HG02852 (cell line): ENCODE results near the gene COL6A1.

Experiments used
- ATAC-seq: cut with Tn5 transposase; IDR thresholded peaks from one replicate; pipeline ENCODE4 v1.9.1; 2021; ENCODE audit warnings: mild to moderate bottlenecking, moderate library complexity; ENCODE audit not compliant: unreplicated experiment

Gene COL6A1

GRCh38 chr21:45993210-45994085, 11.9 kb downstream of the COL6A1 start:
- ATAC-seq = no peak

DNA sequence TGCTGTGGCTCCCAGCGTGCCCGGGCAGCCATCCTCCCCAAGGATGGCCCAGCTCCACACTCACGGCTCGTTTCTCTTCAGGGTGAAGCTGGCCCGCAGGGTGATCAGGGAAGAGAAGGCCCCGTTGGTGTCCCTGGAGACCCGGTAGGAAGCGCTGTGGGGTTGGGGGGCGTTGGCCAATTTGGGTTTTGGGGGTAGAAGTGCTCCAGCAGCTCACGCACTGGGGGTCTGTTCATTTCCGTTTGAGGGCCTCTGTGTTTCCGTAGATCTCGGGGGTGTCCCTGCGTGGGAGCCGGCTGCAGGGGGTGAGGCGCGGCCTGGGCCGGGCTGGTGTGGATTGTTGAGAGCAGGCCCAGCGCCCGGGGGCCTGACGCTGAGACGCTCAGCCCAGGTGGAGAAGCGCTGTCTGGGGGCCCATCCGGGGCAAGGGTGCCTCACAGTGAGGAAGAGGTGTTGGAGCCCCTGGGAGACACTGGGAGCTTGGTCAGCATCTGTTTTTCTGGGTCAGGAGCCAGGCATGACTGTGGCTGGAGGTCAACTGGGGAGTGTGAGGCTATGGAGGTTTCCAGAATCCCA, 12.6 kb downstream of the COL6A1 start:
- ATAC-seq = no peak

DNA sequence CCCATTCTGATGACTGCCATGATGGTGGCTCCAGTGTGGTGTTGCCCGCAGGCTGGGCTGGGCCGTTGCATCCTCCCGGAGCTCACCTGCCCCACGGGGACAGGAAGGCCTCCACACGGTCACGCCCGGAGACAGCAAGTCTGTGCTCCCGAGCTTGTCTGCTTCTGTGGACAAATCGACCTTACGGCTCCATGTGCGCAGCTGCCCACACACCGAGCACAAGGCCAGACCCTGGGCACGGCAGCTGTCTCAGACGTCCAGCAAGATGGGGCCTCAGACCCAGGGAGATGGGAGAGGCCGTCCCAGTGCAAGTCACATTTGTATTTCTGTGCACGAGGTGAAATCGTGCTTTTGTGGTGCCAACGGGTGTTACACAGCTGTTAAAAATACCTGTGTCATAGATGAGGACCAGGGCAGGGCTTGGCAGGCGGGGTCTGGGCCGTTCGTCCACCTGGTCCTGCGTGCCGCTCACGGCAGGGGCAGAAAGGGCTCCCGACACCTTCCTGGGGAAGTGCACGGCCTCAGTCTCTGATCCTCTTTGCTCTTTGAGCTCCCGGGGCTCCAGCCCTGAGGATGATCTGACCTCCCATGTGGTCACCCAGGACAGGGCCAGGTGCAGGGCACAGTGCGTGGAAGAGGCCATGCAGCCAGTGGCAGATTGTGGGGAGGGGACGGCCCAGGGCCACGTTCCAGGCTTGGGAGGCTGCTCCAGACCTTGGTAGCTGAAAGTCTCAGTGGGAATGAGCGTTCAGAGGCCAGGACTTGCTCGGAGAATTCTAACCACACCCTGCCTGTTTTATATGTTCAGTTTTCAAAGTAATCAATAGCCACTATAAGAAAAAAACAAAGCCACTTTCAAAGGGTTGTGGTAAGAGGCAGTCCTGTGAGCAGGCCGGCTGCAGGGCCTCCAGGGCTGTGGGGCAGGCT, 13.5 kb downstream of the COL6A1 start:
- ATAC-seq = no peak

- ATAC-seq = no peak
Observed at GRCh38 chr21:45995686-45996179, 14.2 kb downstream of the COL6A1 start.

DNA sequence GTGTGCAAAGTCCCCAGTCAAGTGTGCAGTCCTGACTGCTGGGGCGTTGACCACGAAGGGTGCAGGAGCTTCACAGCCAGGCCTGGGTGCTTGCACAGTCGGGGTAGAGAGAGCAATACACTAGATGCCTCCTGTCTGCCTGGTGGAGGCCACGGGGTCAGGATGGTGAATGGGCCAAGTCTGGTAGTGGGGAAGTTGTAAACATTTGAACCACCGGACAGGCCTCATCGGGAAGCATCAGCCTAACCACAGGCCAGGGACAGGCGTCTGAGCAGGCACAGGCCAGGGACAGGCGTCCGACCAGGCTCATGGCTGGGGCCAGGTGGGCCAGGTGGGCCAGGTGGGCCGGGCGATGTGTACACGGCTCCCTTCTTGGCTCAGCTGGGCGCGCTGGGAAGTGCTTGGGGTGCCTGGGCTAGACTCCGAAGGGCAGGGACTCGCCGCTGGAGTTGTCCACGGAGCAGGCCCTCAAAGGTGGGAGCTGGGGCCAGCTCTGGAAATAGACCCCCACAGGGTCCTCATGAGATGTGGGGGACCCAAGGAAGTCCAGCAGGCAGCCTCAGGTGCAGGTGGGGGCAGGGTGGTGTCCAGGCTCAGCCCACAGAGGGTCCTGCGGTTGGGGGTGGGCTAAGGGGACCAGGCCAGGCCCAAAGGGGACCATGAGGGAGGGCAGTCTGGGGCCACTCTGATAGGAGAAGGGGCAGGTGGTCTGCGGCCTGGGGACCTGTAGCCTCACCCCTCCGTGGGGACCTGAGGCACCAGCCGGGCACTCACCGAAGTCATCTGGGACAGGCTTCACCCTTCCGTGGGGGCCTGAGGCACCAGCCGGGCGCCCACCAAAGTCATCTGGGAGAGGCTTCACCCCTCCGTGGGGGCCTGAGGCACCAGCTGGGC, 15.0 kb downstream of the COL6A1 start:
- no peak for ATAC-seq

GRCh38 chr21:45997205-45997494, 15.6 kb downstream of the COL6A1 start:
- no peak for ATAC-seq

DNA sequence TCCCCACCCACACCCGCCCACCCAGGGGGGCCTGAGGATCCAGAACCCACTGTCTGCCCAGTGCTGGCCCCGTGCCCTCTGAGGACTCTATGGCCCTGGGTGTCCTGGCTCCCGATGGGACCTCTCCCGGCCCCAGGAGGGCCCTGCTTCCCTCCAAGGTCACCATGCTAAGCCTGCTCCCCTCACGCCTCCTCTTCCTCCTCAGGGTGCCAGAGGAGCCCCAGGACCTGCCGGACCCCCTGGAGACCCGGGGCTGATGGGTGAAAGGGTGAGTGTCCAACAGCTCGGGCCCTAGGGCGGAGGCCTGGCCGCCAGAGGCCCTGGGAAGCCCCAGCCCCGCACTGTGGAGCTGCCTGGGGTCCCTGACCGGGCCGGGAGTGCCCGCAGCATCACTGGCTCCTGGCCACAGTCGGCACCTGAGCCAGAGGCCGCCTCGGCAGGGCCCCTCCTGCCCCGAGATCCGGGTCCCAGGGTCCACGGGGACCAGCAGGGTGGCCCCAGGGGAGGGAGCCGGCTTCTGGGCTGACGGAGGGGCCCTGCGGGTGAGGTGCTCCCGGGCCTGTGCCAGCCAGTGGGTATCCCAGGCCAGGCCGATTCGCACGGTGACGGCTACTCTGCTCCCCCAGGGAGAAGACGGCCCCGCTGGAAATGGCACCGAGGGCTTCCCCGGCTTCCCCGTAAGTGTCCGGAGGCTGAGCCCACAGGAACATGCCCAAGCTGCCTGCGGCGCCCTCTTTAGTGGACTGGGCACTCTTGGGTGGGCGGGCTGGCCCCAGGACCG, 16.1 kb downstream of the COL6A1 start:
- no peak for ATAC-seq

GRCh38 chr21:45998276-45998701, 16.7 kb downstream of the COL6A1 start:
- no peak for ATAC-seq

DNA sequence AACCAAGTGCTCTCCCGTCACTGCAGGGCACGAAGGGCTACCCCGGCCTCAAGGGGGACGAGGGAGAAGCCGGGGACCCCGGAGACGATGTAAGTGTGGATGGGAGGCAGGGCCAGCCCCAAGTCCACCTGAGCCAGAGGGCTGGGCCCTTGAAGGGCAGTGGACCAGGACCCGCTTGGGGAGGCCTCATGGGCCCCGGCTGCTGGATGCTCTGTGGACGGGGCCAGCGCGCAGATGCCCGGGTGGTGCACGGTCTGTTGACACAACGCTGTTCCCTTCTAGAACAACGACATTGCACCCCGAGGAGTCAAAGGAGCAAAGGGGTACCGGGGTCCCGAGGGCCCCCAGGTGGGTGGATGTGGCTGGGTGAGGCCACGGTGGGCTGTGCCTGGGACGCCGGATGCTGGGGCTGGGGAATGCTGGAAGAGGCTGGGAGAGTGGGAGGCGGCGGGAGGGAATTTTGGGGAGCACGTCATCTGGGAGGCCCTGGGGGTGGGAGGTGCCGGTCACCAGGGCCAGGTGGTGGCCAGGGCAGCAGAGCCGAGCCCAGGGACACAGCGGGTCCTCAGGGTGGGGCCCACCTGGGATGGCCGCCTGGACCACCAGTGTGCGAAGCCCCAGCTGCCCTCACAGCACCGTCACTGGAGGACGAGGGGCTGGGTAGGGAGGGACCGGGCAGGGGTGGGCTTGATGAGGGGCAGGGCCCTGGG, 17.5 kb downstream of the COL6A1 start:
- ATAC-seq = no peak

GRCh38 chr21:45999581-46000181, 18.1 kb downstream of the COL6A1 start:
- ATAC-seq = no peak

GRCh38 chr21:46000182-46000730, 18.7 kb downstream of the COL6A1 start:
- ATAC-seq = no peak

DNA sequence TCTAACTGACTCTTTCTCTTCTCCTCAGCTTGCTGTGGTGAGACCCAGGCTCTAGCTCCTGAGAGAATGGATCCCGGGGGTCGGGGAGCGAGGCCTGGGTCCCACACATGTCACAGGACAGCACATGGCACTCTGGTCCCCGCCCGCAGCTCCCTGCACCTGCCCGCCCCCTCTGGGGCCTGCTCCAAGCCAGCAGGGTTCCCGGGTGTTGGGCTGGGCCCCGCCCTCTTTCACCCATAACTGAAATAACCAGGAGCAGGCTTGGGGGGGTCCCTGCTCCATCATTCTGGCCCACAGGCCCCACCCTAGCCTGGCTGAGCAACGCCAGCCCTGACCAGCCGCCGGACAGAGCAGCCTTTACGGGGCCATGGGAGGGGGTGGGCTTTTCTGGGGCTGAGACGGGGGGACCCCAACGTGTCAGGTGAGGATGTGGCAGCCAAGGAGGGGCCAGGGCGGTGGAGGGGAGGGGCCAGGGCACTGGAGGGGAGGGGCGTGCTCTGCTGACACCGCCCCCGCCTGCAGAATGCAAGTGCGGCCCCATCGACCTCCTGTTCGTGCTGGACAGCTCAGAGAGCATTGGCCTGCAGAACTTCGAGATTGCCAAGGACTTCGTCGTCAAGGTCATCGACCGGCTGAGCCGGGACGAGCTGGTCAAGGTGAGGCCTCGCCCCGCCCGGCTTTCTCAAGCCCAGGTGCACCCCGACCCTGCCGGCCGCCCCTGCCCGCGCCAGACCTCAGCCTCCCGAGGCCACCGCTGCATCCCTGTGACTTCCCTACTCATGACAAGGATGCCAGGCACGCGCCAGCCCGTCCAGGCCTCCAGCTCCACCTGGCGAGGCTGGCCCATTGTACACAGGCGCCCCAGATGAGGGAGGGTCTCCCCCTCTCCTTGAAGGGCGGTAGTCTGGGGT, 19.4 kb downstream of the COL6A1 start:
- ATAC-seq = no peak

- ATAC-seq = no peak
Observed at GRCh38 chr21:46001821-46002681, 20.5 kb downstream of the COL6A1 start.

DNA sequence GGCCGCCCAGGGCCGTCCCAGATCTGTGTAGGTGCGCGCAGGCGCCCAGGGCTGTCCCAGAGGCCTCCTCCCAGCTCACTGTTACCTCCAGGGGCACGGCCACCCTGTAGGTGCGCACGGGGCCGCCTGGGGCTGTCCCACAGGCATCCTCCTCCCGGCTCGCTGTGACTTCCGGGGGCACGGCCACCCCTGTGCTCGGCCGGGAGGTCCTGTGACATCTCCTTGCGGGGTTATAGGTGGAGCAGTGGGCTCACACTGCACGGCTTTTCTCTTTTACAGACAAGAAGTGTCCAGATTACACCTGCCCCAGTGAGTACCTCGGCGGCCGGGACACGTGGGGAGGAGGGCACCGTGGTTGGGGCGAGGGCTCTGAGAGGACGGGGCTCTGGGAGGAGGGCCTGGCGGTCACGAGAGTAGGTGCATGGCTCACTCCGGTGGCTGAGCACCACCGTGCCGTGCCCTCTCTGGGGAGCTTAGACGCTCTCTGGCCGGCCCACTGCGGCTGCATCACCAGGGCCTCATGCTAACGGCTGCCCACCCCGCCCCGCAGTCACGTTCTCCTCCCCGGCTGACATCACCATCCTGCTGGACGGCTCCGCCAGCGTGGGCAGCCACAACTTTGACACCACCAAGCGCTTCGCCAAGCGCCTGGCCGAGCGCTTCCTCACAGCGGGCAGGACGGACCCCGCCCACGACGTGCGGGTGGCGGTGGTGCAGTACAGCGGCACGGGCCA, 21.4 kb downstream of the COL6A1 start:
- ATAC-seq = no peak

- no peak for ATAC-seq
Observed at GRCh38 chr21:46003575-46004007, 22.0 kb downstream of the COL6A1 start.
